NCI-H2081 (cell line): Measurements from ENCODE around the gene CRYZL1.
"Not testable (repeated sequence)": the region's sequence is repeated elsewhere in the genome, so short reads cannot be mapped to it uniquely, and the experiment has no call there.

Experiments used
- DNase-seq, 2 experiments: peaks; one replicate each; lab custom pipeline; 2025; lab: John Stamatoyannopoulos, UW

The CRYZL1 gene

DNA sequence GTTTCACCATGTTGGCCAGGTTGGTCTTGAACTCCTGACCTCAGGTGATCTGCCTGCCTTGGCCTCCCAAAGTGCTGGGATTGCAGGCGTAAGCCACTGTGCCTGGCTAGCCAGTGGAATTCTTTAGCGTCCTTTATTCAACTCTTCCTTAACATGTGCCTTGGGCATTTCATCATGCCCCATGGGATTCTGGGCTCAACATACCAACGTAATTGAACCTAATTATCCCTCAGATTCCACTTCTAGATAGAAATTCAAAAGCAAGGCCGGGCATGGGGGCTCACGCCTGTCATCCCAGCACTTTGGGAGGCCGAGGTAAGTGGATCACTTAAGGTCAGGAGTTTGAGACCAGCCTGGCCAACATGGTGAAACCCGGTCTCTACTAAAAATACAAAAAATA is 15.4 kb downstream of the CRYZL1 start:
- DNase-seq, result not testable (repeated sequence)

DNA sequence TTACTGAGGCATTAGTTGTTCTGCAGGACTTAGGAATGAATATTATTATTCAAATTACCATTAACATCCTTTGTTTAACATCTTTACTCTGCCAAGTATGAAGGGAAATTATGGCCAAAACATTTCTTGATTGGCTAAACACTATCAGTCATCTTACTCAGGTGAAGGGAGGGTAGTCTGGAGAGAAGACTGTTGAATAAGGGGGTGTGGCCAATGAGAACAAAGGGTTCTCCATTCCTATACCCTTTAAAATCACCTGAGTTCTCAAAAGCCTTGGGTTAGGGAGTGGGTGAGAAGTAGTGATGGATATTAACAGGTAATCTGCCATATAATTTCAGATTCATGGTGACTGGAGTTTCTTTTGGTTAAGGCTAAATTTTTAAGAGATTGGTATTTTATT is 19.3 kb downstream of the CRYZL1 start:
- DNase-seq, result no peak

DNA sequence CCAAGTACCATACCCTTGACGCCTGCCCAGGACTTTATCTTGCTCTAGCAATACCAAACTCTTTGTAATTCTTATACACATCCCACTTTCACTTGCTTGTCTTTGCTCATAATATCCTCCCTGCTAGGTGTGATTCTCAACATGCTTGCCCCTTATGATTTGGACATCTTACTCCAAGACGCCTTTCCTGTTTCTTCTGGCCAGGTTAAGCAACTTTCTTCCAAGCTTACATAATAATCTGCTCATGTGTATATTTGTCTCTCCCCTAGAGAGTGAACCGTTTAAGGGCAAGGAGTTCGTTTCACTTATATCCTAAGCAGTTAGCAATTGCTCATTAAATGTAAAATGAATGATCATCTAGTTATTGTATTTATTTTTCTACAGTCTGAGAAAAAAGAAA is 21.8 kb downstream of the CRYZL1 start:
- DNase-seq, result no peak

DNA sequence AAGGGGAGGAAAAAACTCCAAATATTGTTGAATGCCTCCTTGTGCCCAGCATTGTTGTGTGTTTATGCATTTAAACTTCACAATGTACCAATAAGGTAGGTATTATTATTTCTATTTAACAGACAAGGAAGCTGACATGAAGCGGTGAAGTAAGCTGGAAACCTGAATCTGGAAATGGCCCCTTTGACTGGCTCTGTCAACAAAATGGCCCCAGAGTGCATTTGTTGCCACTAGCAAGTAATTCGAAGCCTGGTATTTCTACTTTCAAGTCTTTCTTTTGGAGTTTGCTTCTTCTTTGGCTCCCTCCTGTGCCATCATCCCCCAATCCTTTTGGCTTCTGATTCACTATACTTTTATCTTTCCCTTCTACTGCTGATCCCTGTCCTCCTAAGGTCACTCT is 23.1 kb downstream of the CRYZL1 start:
- no peak for DNase-seq

DNA sequence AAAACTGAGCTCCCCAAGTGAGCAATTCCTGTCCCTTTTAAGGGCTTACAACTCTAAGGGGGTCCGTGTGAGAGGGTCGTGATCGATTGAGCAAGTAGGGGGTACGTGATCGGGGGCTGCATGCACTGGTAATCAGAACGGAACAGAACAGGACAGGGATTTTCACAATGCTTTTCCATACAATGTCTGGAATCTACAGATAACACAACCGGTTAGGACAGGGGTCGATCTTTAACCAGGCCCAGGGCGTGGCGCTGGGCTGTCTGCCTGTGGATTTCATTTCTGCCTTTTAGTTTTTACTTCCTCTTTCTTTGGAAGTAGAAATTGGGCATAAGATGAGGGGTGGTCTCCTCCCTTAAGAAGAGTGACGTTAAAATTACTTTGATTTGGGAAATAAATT is 24.0 kb downstream of the CRYZL1 start:
- not testable (repeated sequence) for DNase-seq

DNA sequence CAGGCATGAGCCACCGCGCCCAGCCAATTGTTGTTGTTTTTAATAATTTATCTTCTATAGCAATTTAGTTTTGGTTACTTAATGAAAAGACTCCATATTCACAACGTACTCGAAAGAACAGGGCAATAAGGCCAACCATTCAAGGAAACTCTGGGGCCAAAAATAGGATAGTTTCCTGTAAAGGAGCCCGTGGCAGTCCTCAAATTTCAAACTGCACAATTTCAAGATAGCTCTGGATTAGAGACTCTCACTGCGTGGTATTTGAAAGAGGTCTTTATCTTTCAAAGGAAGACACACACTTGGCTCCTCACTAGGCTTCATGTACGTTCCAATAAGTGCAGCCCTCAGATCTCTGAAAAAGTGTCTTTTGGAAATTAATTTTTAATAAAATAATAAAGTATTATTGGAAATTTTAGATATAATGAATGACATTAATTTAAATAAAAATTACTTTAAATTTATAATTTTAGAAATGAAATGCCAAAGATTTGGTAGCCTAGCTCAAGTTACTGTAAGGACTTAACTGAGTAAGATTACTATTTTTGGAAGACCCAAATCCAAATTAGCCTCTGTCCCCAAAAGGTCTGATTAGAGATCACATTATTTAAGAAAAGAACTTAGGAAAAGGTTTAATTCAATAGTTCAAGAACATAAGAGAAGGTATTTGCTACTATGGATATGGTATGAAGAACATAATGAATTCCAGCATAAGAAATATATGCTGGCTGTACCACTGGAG is 30.4 kb downstream of the CRYZL1 start:
- DNase-seq, result no peak

DNA sequence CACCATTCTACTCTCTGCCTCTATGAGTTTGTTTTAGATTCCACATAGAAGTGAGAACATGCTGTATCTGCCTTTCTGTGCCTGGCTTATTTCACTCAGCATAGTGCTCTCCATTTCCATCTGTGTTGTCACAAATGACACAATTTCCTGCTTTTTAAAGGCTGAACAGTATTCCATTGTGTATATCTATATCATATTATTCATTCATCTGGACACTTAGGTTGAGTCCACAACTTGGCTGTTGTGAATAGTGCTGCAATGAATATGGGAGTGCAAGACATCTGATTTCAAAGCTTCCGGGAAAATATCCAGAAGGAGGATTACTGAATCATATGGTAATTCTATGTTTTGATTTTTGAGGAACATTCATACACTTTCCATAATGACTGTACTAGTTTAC is 33.0 kb downstream of the CRYZL1 start:
- DNase-seq, result no peak

DNA sequence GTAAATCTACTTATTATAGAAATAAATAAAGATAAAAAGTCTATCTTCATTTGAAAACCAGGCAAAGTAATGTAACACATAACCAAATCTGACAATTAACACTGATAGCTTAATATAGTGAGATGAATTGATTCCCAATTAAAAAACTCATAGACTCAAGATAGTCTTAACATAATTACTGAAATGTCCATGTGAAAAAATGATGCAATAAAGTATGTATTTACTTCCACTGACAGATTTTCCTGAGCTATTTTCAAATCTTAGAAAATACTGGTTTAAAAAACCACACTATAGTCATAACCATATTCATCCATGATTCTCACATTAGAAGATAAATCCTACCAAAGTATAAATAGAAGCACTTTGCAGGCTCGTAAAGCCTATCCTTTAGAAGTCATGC is 43.5 kb downstream of the CRYZL1 start:
- no peak for DNase-seq

DNA sequence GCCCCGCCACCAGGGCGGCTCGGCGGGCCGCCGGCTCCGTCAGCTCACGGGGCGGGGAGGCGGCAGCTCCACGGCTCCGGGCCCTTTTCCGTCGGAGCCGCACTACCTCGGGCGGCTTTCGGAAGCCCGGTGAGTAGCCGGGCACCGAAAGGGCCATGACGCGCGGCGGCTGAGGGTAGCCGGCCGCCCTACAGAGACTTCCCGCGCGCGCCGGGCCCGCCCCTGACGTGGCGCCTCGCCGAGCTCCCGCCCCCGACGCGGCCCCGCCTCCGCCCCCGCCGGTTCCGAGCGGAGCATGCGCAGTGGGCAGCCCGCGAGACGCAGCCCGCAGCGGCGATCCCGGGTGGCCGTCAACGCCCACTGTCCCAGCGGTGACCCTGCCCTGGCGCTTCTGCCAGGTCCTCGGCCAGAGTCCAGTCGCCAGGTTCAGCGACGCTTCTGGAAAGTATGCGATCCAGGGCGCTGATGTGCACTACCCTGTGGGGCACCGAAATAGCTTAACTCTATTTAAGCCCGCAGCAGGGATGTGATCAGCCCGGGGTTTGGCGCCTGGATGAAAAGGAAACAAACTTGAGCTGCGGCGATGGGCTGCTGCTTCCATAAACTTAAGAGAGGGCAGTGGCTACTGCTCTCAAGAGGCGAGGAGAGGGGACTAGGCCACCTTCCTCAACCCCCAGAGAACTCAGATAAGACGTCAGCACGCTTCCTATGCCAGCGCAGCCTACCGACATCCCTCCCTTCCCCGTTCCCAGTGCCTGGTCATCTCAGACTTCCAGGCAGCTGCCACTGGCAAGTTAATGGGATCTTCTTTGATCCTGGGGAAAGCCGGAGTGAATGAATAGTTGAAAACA is 52.8 kb downstream of the CRYZL1 start, which contains the start of gene DONSON:
DONSON (minus strand) TSS at position 200 of the 851 bp plus-strand sequence; CDS start at position 157, 43 bp downstream.
- DNase-seq, result peak; percentile 70 to 74

DNA sequence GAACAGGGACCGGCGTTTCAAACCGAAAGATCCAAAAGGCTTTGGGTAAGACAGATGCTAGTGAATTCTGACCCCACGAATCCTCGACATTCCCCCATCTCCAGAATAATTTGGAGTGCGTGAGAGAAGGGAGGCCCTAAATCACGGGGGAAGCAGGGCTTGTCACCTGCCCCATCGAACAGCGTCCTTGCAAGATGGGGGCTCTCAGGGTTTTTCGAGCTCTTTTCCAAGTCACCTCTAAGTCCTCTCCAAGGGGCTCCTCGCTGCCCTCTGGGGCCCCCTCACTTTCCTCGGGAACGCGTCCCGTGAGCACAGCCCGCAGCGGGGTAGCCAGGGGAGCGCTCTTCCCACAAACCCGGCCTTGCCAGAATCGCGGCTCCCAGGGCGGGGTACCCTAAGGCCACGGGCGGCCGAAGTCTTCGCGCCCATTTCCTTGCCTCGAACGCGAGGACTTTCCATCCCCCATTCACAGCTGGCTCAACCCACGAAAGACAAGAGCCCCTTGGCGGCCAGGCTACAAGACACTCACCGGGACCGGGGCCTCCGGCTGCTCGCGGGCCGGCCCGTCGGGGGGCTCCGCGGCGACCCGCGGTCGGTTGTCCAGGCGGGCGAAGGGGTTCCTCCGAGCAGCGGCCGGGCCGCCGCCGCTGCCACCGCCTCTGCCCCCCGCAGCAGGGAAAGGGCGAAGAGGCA is 53.6 kb downstream of the CRYZL1 start:
- peak; percentile 11 to 27 for DNase-seq

DNA sequence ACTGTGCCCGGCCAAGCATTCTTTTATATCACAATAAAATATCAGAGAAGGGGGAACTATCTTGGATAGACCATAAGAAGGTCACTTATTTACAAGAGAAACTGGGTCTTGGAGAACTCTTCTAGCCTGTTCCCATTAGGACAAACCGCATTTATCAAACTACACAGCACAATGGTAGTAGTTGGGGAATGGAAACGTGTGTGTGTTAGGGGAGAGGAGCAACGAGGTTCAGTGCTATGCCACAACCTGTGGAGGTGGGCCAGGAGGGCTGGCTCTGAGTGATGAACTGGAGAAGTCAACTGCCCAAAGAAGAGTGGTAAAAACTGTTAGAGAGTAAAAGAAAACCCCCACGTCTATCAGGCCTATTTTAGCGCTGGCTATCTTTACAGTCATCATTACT is 54.6 kb downstream of the CRYZL1 start:
- DNase-seq, result no peak

DNA sequence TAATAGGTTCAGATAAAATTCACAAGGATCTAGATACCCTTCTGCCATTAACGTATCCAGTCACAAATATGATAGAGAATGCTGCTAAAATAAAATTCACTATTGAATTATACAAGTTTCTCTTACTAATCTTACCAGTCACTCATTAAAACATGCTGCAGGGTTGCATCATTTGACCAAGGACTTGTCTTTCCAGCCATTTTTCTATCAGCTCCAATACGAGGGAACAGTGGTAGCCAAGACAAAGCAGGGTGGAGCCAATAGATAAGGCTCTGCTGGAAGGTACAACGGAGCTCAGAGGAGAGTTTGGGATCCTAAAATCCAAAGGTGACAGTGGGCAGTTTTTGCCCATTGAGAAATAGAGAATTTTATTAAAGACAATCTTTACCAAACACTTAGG is 57.1 kb downstream of the CRYZL1 start:
- DNase-seq, result no peak

DNA sequence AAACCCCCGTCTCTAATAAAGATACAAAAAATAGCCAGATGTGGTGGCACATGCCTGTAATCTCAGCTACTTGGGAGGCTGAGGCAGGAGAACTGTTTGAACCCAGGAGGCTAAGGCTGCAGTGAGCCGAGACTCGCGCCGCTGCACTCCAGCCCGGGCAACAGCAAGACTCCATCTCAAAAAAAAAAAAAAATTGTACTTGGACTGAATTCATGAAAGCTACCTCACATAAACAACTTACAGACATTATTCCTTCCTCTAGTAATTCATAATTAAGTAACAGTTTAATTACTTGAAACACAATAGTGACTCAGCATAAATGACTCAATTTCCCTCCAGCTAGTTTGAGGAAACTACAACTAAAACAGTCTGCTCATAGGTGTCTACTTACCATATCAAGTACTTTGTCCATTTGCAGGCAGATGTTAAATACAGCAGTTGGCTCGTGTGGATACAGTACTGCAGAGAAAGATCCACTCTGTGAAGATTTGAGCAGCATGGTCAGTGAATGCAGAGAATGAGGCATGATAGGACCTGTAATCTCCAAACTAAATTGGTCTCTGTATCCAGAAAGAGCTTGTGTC is 62.5 kb downstream of the CRYZL1 start:
- no peak for DNase-seq

DNA sequence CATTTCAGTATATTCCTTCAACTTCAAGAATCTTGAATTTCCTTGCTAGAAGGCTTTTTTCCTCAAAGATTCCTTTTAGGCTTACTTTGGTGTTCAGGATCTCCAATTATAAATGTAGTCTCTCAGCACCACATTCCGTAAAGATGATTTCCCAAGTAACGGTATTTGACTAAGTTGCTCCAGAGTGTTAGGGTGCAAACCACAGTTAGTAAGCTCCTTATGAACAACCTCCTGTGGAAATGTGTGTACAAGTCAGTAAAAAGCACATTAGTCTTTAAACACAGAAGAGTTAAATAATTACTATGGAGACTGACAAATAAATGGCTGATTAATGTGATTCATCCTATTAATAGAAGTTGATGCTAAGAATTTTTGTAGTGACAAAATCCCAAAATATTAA is 63.3 kb downstream of the CRYZL1 start:
- DNase-seq, result no peak

DNA sequence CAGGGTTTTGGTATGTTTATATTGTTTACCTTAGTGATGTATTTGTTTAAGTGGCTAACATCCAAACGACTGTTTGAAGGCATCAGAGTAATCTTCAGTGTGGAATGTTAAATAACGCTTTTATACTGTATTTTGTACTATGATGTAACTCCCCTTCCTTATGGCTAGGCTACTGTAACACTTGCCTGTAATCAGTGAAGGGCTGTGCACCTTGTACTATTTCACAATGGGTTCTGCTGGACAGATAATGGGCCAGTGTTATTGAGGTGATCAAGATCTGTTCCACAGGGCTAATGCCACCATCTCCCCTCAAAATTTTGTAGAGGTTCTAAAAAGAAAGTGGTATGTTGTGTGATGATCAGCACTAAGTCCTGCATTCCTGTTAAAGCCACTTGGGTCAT is 64.8 kb downstream of the CRYZL1 start:
- DNase-seq, result not testable (repeated sequence)

DNA sequence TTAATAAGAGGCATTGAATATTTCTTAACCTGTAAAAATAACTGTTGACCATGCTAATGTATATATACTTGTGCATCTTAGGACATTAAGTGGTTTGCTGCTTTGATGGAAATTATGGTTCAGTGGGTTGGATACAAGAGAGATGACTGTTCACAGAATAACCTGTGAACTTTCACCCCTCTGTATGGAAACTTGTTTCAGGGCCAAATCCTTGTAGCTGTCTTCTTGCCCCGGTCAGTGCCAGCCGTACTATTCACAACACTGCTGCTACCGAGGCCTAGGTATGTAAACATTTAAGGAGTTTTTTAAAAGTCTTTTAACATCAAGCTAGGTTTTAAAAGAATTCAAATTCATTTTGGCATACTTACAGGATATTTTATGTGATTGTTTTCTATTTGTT is 69.2 kb downstream of the CRYZL1 start:
- no peak for DNase-seq

DNA sequence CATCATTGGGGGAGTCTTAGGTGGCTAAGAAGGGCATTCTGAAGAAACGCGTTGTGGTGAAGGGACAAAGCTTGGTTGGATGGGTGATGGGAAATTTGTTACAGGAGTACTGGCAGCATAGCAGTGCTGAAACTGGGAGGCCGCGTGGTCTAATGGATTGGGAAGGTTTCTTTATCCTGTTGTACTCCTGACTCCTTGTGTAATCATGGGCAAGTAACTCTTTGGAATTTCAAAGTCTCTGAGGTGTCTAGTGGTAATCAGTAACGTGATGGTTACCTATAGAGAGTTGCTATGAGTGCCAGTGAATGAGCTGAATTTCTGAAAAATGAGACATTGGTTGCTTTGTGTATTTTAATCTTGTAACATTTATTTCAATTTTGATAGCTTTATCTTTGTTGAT is 71.5 kb downstream of the CRYZL1 start:
- no peak for DNase-seq

DNA sequence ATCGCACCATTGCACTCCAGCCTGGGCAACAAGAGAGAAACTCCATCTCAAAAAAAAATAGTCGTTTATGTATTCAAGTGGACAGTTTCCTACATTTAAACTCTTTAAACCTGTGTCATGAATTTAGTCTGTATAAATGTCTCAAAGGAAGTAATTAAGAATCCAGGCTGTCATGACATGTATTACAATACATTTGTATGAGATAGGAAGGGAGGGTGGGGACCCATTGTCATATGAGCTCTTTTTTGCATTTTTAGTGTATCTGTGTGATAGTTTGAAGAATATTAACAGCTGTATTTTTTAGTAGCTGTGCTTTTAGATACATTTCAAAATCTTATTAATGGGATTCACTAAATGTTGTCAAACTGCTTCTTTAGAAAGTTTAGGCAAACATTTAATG is 73.1 kb downstream of the CRYZL1 start:
- DNase-seq, result no peak

DNA sequence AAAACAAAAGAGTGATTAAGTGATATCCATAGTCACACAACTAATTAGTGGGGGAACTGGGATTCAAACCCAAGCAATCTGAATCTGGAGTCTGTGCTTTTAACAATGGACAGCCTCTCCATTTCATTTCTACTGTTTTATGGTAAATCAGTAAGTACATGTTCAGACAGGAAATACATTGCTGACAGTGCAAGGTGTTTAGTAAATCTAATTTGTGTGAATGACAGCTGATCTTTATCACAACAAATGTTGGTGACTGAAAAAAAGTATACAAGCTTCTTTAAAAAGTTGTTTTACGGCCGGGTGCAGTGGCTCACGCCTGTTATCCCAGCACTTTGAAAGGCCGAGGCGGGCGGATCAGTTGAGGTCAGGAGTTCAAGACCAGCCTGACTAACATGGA is 73.6 kb downstream of the CRYZL1 start:
- no peak for DNase-seq

DNA sequence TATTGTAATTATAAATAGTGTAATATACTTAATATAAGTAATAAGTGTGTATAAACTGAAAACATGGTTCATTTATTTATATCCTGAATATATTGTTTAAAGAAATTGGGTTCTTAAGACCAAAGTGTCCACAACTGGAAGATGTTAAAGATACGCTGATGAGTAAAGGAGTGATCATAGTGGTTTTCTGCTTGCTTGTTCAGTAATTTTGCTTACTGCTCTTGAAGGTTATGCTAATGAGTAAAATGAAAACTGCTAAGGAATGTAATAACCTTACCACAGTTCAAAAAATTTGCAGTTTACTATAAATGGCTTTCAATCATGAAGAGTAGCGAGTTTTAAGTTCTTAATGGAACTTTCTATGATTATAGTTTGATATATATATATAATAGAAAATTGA is 75.0 kb downstream of the CRYZL1 start:
- DNase-seq, result no peak

DNA sequence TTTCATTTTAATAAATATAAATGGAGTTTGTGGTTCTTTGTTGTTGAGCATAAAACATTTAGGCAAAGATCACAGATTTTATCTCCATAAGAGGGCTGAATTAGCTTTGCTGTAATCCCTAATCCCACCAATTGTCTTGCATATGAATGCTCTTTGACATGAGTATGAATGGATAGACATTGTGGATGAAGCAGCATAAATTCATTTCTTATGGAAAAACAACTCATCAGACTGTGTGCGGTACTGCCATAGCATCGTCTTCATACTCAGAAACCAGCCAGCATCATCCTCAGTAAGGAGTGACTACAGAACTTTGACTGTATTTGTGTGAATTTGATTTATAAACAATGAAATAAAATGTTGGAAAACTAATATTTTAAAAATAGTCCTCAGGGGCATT is 79.2 kb downstream of the CRYZL1 start:
- no peak for DNase-seq

DNA sequence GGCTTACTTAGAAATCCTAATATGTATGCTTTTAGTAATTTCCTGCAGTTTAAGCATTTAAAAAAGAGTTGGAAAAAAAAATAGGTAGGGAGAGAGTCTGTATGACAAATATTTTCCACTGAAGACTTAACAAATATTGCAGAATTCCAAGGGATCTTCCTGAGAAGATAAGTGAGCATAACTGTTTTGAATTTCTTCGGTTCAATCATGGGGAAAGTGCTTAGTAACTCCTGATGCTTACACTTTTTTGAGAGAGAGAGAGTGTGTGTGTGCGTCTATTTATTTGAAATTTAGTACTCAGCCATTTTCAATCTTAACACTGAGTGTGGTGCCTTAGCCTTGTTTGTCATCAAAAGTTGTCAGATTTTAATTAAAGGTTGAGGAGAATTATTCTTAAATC is 80.2 kb downstream of the CRYZL1 start:
- no peak for DNase-seq
